AG04449 (cell line): ENCODE measurements around the gene SDHB.

ENCODE experiments used
- CTCF ChIA-PET: fragments of 350-600 bp; formaldehyde crosslinking; extraction: SDS; loops from one replicate; lab custom pipeline; 2021; ENCODE audit warnings: antibody characterized with exemption; lab: Yijun Ruan, JAX
- POLR2A ChIA-PET: fragments of 400-600, 350-600 bp; formaldehyde crosslinking; extraction: SDS; loops from one replicate; lab custom pipeline; 2020; ENCODE audit warnings: antibody characterized with exemption, inconsistent platforms; lab: Yijun Ruan, JAX
- DNase-seq: peaks from one replicate; pipeline ENCODE4 v3.0.0-alpha.2; 2010; ENCODE audit warnings: low read depth, low spot score
- H3K4me3 ChIP-seq: 2 replicates; pipeline ENCODE4 v1.5.1; 2011; ENCODE audit warnings: low read depth, mild to moderate bottlenecking, control low read depth, low read length
- CTCF ChIP-seq: IDR thresholded peaks from one replicate; pipeline ENCODE4 v1.5.1; 2011; ENCODE audit warnings: mild to moderate bottlenecking, moderate library complexity, low read length, control low read depth, inconsistent platforms; ENCODE audit not compliant: insufficient read depth; ENCODE audit errors: missing control alignments

SDHB gene

GRCh38 chr1:17059391-17060305 is 5.8 kb upstream of the SDHB start:
- TF ChIP-seq CTCF = peak; percentile 93
- DNase-seq = no peak
- H3K4me3 ChIP-seq = no peak overlapping the region
- ChIA-PET CTCF (interaction anchor here (0.7 to 5.3 kb wide), 20 partner anchors 11 to 380 kb away, joined by 3 to 79 read pairs (median 5); partner anchors contain the start of genes PADI2 and RCC2), POLR2A (no interaction called here)

DNA sequence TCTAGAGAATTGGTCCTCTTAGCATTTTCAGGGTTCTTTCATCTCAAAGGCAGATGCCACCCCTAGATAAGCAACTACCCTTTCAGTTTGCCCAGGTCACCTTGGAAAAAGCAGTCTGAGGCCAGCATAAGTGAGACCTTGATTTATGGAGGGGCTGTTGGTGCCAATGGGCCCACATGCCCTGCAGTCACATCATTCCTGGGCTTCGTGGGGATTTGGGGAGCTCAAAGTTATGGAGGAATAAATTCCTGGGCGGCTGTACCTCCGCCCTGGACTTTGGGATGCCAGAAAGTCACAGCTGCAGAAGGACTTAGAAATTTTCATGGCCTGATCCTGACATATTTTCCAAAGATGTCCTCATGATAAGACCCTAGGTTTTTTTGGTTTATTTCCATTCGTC is 2.7 kb upstream of the SDHB start:
- no peak for TF ChIP-seq CTCF
- POLR2A ChIA-PET = no interaction called here

GRCh38 chr1:17055801-17056200 is 2.0 kb upstream of the SDHB start:
- ChIA-PET POLR2A (no interaction called here), CTCF (interaction anchor here (1.0 to 3.6 kb wide), 3 partner anchors 69 to 351 kb away, joined by 3 to 31 read pairs (median 3); no protein-coding TSS in a partner anchor)
- DNase-seq = no peak
- no peak for TF ChIP-seq CTCF
- no peak overlapping the region for H3K4me3 ChIP-seq

More for the DNA sequence above, 2.7 kb upstream of the SDHB start:
- CTCF ChIA-PET = interaction anchor here (1.0 to 3.6 kb wide), 6 partner anchors 66 to 350 kb away, joined by 3 to 31 read pairs (median 6); no protein-coding TSS in a partner anchor
- DNase-seq = no peak
- no peak overlapping the region for H3K4me3 ChIP-seq

- POLR2A ChIA-PET = interaction anchor here (0.6 kb wide), 1 partner anchor 1528 kb away, joined by 3 read pairs; no protein-coding TSS in a partner anchor
- CTCF ChIA-PET = interaction anchor here (15.7 kb wide), 1 partner anchor 99 kb away, joined by 447 read pairs; no protein-coding TSS in a partner anchor
These were observed 647 bp downstream of the SDHB start for GRCh38 chr1:17053086-17053684.

DNA sequence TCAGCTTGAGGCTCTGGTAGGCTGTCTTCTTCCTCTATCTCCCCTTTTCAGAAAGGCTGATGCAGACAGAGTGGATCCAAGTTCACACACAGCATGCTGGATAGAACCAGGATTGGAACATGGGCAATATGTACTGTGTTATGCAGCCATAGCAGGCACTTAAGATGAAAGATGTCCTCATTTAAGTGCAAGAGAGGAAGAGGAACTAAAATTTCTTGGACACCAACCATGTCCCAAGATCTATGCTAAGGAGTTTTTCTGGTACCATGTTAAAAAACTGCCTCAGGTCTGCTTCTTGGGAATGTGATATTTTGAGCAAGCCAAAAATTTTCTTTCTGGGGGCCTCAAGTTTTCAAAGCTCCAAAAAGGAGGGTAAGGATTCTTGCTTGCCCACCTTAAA is 1.2 kb downstream of the SDHB start:
- ChIA-PET POLR2A (no interaction called here), CTCF (interaction anchor here (1.0 to 15.7 kb wide), 2 partner anchors 12 to 99 kb away, joined by 3 to 447 read pairs; no protein-coding TSS in a partner anchor)
- TF ChIP-seq CTCF = no peak
- peak overlapping the region; percentile 94 for H3K4me3 ChIP-seq
- DNase-seq = no peak

More at GRCh38 chr1:17053086-17053684, 647 bp downstream of the SDHB start:
- H3K4me3 ChIP-seq = peak overlapping the region; percentile 94
- DNase-seq = no peak
- no peak for TF ChIP-seq CTCF

DNA sequence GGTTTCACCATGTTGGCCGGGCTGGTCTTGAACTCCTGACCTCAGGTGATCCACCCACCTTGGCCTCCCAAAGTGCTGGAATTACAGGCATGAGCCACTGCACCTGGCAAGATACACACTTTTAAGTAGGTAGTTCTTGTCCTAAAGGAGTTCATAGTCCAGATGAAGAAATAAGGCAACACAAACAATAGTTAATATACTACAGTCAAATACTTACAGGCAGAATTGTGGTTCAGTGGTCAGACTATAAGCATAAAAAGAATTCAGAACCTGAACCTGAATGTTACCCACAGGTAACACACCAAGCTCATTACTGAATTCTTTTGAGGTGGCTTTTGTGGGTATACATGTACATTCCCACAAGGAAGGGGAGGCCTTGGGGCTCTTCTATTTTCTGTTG is 1.8 kb downstream of the SDHB start:
- no peak for TF ChIP-seq CTCF
- ChIA-PET POLR2A (interaction anchor here (0.5 kb wide), 1 partner anchor 126 kb away, joined by 3 read pairs; no protein-coding TSS in a partner anchor), CTCF (interaction anchor here (1.0 to 15.7 kb wide), 2 partner anchors 11 to 98 kb away, joined by 3 to 447 read pairs; no protein-coding TSS in a partner anchor)
- H3K4me3 ChIP-seq = no peak overlapping the region
- DNase-seq = no peak
